HG03108 (cell line): ENCODE results near the gene WWP2.
"Not testable (repeated sequence)": the region's sequence is repeated elsewhere in the genome, so short reads cannot be mapped to it uniquely, and the experiment has no call there.

Source experiments
- ATAC-seq: cut with Tn5 transposase; IDR thresholded peaks from one replicate; pipeline ENCODE4 v1.9.1; 2021; ENCODE audit warnings: moderate library complexity; ENCODE audit not compliant: unreplicated experiment

The WWP2 gene

GRCh38 chr16:69745232-69745612, 16.9 kb upstream of the WWP2 start:
- ATAC-seq = no peak

- ATAC-seq = no peak
These were observed 16.2 kb upstream of the WWP2 start for GRCh38 chr16:69745959-69746358.

- ATAC-seq = no peak
These were observed 15.0 kb upstream of the WWP2 start for GRCh38 chr16:69747115-69747514.

GRCh38 chr16:69748694-69749345, 13.3 kb upstream of the WWP2 start:
- no peak for ATAC-seq

- no peak for ATAC-seq
These were observed 8.0 kb upstream of the WWP2 start for GRCh38 chr16:69754143-69754468.

- peak; percentile 80 for ATAC-seq
These were observed 7.4 kb upstream of the WWP2 start, which contains the start of gene NOB1 for GRCh38 chr16:69754469-69755310. Gene NOB1 (minus strand): TSS chr16:69754926. CDS start chr16:69754910, 16 bp downstream.

GRCh38 chr16:69756705-69757104, 5.4 kb upstream of the WWP2 start:
- no peak for ATAC-seq

- not testable (repeated sequence) for ATAC-seq
These were observed 4.8 kb upstream of the WWP2 start for GRCh38 chr16:69757375-69757774.

- no peak for ATAC-seq
These were observed 874 bp downstream of the WWP2 start for GRCh38 chr16:69762814-69763598.

- no peak for ATAC-seq
These were observed 1.4 kb downstream of the WWP2 start for GRCh38 chr16:69763599-69763942.

- ATAC-seq = no peak
These were observed 5.5 kb downstream of the WWP2 start for GRCh38 chr16:69767459-69768229.

GRCh38 chr16:69768666-69769065, 6.5 kb downstream of the WWP2 start:
- no peak for ATAC-seq

GRCh38 chr16:69769404-69769803, 7.3 kb downstream of the WWP2 start:
- ATAC-seq = no peak

- ATAC-seq = no peak
These were observed 9.5 kb downstream of the WWP2 start for GRCh38 chr16:69771651-69771967.

- no peak for ATAC-seq
These were observed 11.3 kb downstream of the WWP2 start for GRCh38 chr16:69773260-69773947.

- ATAC-seq = no peak
These were observed 13.4 kb downstream of the WWP2 start for GRCh38 chr16:69775563-69775962.

GRCh38 chr16:69779724-69780123, 17.6 kb downstream of the WWP2 start:
- ATAC-seq = no peak

- ATAC-seq = no peak
These were observed 19.0 kb downstream of the WWP2 start for GRCh38 chr16:69781118-69781517.

GRCh38 chr16:69784586-69784985, 22.5 kb downstream of the WWP2 start:
- ATAC-seq = no peak

GRCh38 chr16:69787883-69788282, 25.8 kb downstream of the WWP2 start:
- ATAC-seq = no peak
